HCT116 (cell line): ENCODE data around the gene KCNJ18.
"Not testable (repeated sequence)": the region's sequence is repeated elsewhere in the genome, so short reads cannot be mapped to it uniquely, and the experiment has no call there.

ENCODE experiments used
- CBX3 ChIP-seq: IDR thresholded peaks from 2 replicates; pipeline ENCODE4 v1.6.1; 2012; ENCODE audit warnings: low read depth
- POLR2A ChIP-seq: IDR thresholded peaks from 2 replicates; pipeline ENCODE4 v1.7.0; 2011; ENCODE audit warnings: borderline replicate concordance; ENCODE audit not compliant: insufficient read depth, insufficient read length; ENCODE audit errors: extremely low read depth
- TF ChIP-seq, protein P1 (sequence below), 3 experiments: fragments of 200-600 bp in 1 of 3; sonication (generic) in 1 of 3; IDR thresholded peaks in 2 of 3; conservative IDR thresholded peaks in 1 of 3; 2 replicates each; pipeline ENCODE4 v1.5.1; 2012 to 2017; ENCODE audit warnings: low read depth in 2 of 3, low read length in 2 of 3, antibody characterized with exemption in 1 of 3, borderline replicate concordance in 1 of 3, control low read depth in 1 of 3, mild to moderate bottlenecking in 1 of 3, mixed read lengths in 1 of 3, mixed run types in 1 of 3, moderate library complexity in 1 of 3; ENCODE audit not compliant: insufficient read depth in 1 of 3
- TF ChIP-seq, protein P2 (sequence below): IDR thresholded peaks from 2 replicates; pipeline ENCODE4 v1.6.1; 2012; ENCODE audit warnings: low read depth

DNA sequence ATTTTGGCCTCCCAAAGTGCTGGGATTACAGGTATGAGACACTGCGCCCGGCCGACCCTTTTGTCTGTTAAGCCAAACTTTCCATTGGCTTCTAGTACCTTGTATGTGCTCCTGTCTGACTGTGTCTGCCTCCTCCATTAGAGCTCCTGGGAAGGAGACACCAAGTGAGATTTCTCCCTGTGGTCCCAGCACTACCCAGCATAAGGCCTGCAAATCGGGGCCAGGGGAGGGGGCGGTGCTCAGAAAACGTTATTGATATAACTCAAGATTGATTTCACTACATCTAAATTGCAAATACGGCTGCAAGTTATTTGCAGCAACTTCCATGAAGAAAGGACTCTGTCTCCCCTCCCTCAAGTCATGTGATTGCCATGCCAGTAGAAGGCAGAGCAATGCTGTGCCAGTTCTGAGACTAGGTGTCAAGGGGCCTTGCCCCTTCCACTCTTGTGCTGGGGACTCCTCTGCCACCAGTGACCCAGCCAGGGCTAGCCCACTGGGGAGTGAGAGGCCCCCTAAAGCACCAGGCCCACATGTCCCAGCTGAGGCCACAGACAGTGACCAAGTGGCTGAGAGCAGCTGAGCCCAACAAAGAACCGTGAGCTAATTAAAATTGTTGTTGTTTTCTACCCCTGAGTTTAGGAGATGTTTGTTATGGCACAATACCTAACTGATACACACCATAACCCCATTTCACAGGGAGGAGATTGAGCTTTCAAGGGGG is 55.0 kb downstream of the KCNJ18 start:
- TF ChIP-seq CBX3, POLR2A: not testable (repeated sequence)
- TF ChIP-seq, protein P1, sequence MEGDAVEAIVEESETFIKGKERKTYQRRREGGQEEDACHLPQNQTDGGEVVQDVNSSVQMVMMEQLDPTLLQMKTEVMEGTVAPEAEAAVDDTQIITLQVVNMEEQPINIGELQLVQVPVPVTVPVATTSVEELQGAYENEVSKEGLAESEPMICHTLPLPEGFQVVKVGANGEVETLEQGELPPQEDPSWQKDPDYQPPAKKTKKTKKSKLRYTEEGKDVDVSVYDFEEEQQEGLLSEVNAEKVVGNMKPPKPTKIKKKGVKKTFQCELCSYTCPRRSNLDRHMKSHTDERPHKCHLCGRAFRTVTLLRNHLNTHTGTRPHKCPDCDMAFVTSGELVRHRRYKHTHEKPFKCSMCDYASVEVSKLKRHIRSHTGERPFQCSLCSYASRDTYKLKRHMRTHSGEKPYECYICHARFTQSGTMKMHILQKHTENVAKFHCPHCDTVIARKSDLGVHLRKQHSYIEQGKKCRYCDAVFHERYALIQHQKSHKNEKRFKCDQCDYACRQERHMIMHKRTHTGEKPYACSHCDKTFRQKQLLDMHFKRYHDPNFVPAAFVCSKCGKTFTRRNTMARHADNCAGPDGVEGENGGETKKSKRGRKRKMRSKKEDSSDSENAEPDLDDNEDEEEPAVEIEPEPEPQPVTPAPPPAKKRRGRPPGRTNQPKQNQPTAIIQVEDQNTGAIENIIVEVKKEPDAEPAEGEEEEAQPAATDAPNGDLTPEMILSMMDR (IDR thresholded peaks at IDR 0.05 in 2 of 3, conservative IDR thresholded peaks at IDR 0.05 in 1 of 3; ENCODE audit: borderline replicate concordance in 1 of 3, insufficient read depth in 1 of 3, low read depth in 2 of 3, low read length in 2 of 3) = not testable (repeated sequence)
- TF ChIP-seq, protein P2, sequence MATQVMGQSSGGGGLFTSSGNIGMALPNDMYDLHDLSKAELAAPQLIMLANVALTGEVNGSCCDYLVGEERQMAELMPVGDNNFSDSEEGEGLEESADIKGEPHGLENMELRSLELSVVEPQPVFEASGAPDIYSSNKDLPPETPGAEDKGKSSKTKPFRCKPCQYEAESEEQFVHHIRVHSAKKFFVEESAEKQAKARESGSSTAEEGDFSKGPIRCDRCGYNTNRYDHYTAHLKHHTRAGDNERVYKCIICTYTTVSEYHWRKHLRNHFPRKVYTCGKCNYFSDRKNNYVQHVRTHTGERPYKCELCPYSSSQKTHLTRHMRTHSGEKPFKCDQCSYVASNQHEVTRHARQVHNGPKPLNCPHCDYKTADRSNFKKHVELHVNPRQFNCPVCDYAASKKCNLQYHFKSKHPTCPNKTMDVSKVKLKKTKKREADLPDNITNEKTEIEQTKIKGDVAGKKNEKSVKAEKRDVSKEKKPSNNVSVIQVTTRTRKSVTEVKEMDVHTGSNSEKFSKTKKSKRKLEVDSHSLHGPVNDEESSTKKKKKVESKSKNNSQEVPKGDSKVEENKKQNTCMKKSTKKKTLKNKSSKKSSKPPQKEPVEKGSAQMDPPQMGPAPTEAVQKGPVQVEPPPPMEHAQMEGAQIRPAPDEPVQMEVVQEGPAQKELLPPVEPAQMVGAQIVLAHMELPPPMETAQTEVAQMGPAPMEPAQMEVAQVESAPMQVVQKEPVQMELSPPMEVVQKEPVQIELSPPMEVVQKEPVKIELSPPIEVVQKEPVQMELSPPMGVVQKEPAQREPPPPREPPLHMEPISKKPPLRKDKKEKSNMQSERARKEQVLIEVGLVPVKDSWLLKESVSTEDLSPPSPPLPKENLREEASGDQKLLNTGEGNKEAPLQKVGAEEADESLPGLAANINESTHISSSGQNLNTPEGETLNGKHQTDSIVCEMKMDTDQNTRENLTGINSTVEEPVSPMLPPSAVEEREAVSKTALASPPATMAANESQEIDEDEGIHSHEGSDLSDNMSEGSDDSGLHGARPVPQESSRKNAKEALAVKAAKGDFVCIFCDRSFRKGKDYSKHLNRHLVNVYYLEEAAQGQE = not testable (repeated sequence)
